Karpas-422 (cell line): ENCODE results near the gene SMPD3. TPM values are rescaled to one million over a fixed set of nuclear protein-coding genes. Genes with fewer than 3 reads are reported as not detected.
A peak's percentile ranks its signal among the peaks of the same experiment; 100 is the strongest.

Experiments
- DNase-seq: peaks from one replicate; pipeline ENCODE4 v3.0.0-alpha.2; 2015
- H2AFZ ChIP-seq: fragments of 200-600 bp; sonication (generic); 2 replicates; pipeline ENCODE4 v1.6.1; 2014; ENCODE audit warnings: antibody characterized with exemption, low read length, mixed read lengths
- H3K27ac ChIP-seq: fragments of 200-600 bp; sonication (generic); 2 replicates; pipeline ENCODE4 v1.5.1; 2014; ENCODE audit warnings: mild to moderate bottlenecking, low read length, moderate library complexity
- H3K27me3 ChIP-seq: fragments of 200-600 bp; sonication (generic); 2 replicates; pipeline ENCODE4 v1.6.1; 2014; ENCODE audit warnings: low read length, mixed read lengths
- H3K36me3 ChIP-seq: fragments of 200-600 bp; sonication (generic); 2 replicates; pipeline ENCODE4 v1.6.1; 2014; ENCODE audit warnings: low read length, mixed read lengths; ENCODE audit not compliant: insufficient read depth
- H3K4me1 ChIP-seq: fragments of 200-600 bp; sonication (generic); 2 replicates; pipeline ENCODE4 v1.6.1; 2014; ENCODE audit warnings: mild to moderate bottlenecking, low read length, mixed read lengths
- H3K4me2 ChIP-seq: fragments of 200-600 bp; sonication (generic); 2 replicates; pipeline ENCODE4 v1.6.1; 2014; ENCODE audit warnings: low read length, low read depth, mild to moderate bottlenecking; ENCODE audit not compliant: poor library complexity, severe bottlenecking
- H3K4me3 ChIP-seq: fragments of 200-600 bp; sonication (generic); 2 replicates; pipeline ENCODE4 v1.5.1; 2014; ENCODE audit warnings: mild to moderate bottlenecking, antibody characterized with exemption, low read length, mixed read lengths
- H3K79me2 ChIP-seq: fragments of 200-600 bp; sonication (generic); 2 replicates; pipeline ENCODE4 v1.6.1; 2014; ENCODE audit warnings: mild to moderate bottlenecking, low read length, mixed read lengths
- H3K9ac ChIP-seq: fragments of 200-600 bp; sonication (generic); 2 replicates; pipeline ENCODE4 v1.6.0; 2014; ENCODE audit warnings: low read length
- H3K9me2 ChIP-seq: fragments of 200-600 bp; sonication (generic), shearing (Covaris generic); replicated peaks from 2 replicates; pipeline ENCODE4 v1.6.0; 2014; ENCODE audit warnings: mild to moderate bottlenecking, low read length, moderate library complexity; ENCODE audit not compliant: insufficient read depth
- H3K9me3 ChIP-seq: fragments of 300-700, 200-600 bp; sonication (generic); 2 replicates; pipeline ENCODE4 v1.6.1; 2014; ENCODE audit warnings: low read length, mixed read lengths
- H4K20me1 ChIP-seq: fragments of 200-600 bp; sonication (generic); 2 replicates; pipeline ENCODE4 v1.6.1; 2014; ENCODE audit warnings: mild to moderate bottlenecking, antibody characterized with exemption, low read length, low read depth; ENCODE audit not compliant: insufficient read depth
- total RNA-seq: library from RNA; depleted of rRNA; stranded (reverse); fragments of >200 nt; shearing (Covaris generic); gene quantifications from 2 replicates; pipeline ENCODE4 v1.2.3, GENCODE V29; 2014; ENCODE audit warnings: low replicate concordance

SMPD3 gene
- total RNA-seq, 1 experiment from 2014 or later, result 5.0 TPM

GRCh38 chr16:68369697-68370580 is 78.4 kb downstream of the SMPD3 start:
- Histone ChIP-seq H2AFZ (no peak overlapping the region), H3K27me3 (no peaks in the 10 kb centered on the region), H3K4me1 (peaks cover 39% of the 10 kb centered on the region), H3K4me2 (no peak overlapping the region), H3K36me3 (no peaks in the 10 kb centered on the region), H4K20me1 (no peaks in the 10 kb centered on the region; the same call in 1 of the 2 replicates), H3K27ac (no peak overlapping the region), H3K9me3 (no peaks in the 10 kb centered on the region), H3K79me2 (no peaks in the 10 kb centered on the region), H3K9me2 (no peaks in the 10 kb centered on the region), H3K4me3 (no peak overlapping the region), H3K9ac (no peak overlapping the region)
- no peak for DNase-seq

DNA sequence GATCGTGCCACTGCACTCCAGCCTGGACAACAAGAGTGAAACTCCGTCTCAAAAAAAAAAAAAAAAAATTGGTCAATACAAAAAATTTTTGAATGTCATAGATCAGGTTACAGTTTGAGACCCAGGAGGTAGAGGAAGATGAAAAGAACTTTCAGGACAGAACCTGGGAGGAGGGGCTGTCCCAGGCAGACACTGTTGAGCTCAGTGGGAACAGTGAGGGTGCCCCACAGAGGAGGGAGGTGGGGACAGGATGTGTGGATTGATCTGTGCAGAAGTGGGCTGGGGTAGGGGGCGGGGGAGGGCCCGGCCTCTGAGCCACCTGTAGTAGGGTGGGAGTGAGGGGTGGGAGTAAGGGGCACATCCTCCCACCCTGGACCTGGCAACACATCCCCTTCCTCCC is 79.1 kb downstream of the SMPD3 start:
- H3K79me2 ChIP-seq, result no peaks in the 10 kb centered on the region
- peak overlapping the region; percentile 30; the same call in 1 of the 2 replicates for H3K9ac ChIP-seq
- peak overlapping the region; percentile 39 for H3K4me2 ChIP-seq
- peaks cover 40% of the 10 kb centered on the region for H3K4me1 ChIP-seq
- H3K9me2 ChIP-seq, result no peaks in the 10 kb centered on the region
- no peaks in the 10 kb centered on the region for H3K36me3 ChIP-seq
- no peaks in the 10 kb centered on the region; the same call in 1 of the 2 replicates for H4K20me1 ChIP-seq
- no peak overlapping the region for H2AFZ ChIP-seq
- H3K9me3 ChIP-seq, result no peaks in the 10 kb centered on the region
- H3K27me3 ChIP-seq, result no peaks in the 10 kb centered on the region
- no peak overlapping the region for H3K27ac ChIP-seq
- no peak overlapping the region for H3K4me3 ChIP-seq
- no peak for DNase-seq

DNA sequence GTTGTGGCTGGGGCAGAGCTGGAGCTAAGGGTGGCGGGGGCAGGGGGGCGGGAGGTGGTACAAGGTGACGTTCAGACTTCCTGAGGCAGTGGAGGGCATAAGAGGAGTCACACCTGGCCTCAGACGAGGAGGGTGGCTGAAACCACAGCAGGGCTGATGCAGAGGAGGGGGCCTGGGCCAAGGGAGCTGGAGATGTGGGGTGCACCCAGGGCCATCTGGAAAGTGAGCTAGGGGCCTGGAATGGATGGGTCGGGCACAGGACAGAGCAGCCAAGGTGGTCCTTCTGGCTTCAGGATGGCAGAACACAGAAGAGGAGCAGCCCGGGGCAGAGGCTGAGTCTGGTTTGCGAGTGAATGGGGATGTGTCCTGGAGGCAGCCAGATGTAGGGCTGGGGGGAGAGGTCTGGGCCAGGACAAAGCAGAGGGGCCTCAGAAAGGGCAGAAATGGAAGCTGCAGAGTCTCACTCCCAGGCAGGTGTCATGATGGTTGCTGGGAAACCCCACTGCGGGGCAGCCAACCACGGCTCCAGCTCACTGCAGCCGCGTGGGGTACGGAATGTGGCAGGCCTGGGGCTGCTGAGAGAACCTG is 79.9 kb downstream of the SMPD3 start:
- Histone ChIP-seq H3K27ac (no peak overlapping the region), H3K9me2 (no peaks in the 10 kb centered on the region), H3K4me3 (no peak overlapping the region), H3K4me1 (peaks cover 39% of the 10 kb centered on the region), H3K79me2 (no peaks in the 10 kb centered on the region), H3K27me3 (no peaks in the 10 kb centered on the region), H3K9ac (0 out of 2 replicates have a peak overlapping the region, but pooled peaks have one; percentile 22), H3K36me3 (no peaks in the 10 kb centered on the region), H2AFZ (no peak overlapping the region), H4K20me1 (no peaks in the 10 kb centered on the region; the same call in 1 of the 2 replicates), H3K4me2 (peak overlapping the region; percentile 39), H3K9me3 (no peaks in the 10 kb centered on the region)
- DNase-seq, result no peak

DNA sequence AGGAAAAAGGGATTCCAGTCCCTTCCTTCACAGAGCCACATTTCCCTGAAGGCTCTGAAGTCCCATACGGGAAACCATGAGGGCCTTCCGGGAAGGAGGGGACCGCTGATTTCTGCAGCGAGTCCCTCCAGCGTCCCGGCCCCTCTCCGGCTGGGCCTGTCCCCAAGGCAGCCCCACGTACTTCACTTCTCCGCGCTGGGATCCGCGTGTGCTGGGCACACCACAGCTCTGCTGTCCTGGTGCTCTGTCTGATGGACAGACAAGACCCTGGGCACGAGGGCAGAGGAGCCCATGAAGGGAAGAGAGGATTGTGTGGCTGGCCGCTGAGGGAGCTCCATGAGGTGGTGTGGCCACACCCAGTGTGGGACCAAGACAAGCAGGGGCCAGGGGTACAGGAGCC is 80.4 kb downstream of the SMPD3 start:
- no peak for DNase-seq
- Histone ChIP-seq H3K4me1 (peaks cover 35% of the 10 kb centered on the region), H3K4me3 (no peak overlapping the region), H3K9me2 (no peaks in the 10 kb centered on the region), H3K27ac (no peak overlapping the region), H3K27me3 (no peaks in the 10 kb centered on the region), H3K4me2 (no peak overlapping the region), H3K9me3 (no peaks in the 10 kb centered on the region), H3K79me2 (no peaks in the 10 kb centered on the region), H4K20me1 (no peaks in the 10 kb centered on the region; the same call in 1 of the 2 replicates), H2AFZ (no peak overlapping the region), H3K9ac (no peak overlapping the region), H3K36me3 (no peaks in the 10 kb centered on the region)

- no peak for DNase-seq
- H3K79me2 ChIP-seq, result no peaks in the 10 kb centered on the region
- no peak overlapping the region for H3K4me3 ChIP-seq
- H4K20me1 ChIP-seq, result no peaks in the 10 kb centered on the region; the same call in 1 of the 2 replicates
- no peak overlapping the region for H2AFZ ChIP-seq
- H3K4me2 ChIP-seq, result no peak overlapping the region
- no peaks in the 10 kb centered on the region for H3K36me3 ChIP-seq
- H3K9me3 ChIP-seq, result no peaks in the 10 kb centered on the region
- H3K4me1 ChIP-seq, result peaks cover 40% of the 10 kb centered on the region
- H3K27me3 ChIP-seq, result no peaks in the 10 kb centered on the region
- H3K9me2 ChIP-seq, result no peaks in the 10 kb centered on the region
- no peak overlapping the region for H3K9ac ChIP-seq
- H3K27ac ChIP-seq, result no peak overlapping the region
Measured at GRCh38 chr16:68367440-68367839, 80.9 kb downstream of the SMPD3 start.

- DNase-seq, result peak; percentile 77
- Histone ChIP-seq H3K27ac (no peak overlapping the region), H2AFZ (no peak overlapping the region), H3K9ac (no peak overlapping the region), H3K36me3 (no peaks in the 10 kb centered on the region), H3K79me2 (no peaks in the 10 kb centered on the region), H3K27me3 (no peaks in the 10 kb centered on the region), H3K9me3 (no peaks in the 10 kb centered on the region), H4K20me1 (no peaks in the 10 kb centered on the region; the same call in 1 of the 2 replicates), H3K4me1 (peaks cover 44% of the 10 kb centered on the region), H3K9me2 (no peaks in the 10 kb centered on the region), H3K4me3 (no peak overlapping the region), H3K4me2 (no peak overlapping the region)
Measured at GRCh38 chr16:68367030-68367429, 81.3 kb downstream of the SMPD3 start.

DNA sequence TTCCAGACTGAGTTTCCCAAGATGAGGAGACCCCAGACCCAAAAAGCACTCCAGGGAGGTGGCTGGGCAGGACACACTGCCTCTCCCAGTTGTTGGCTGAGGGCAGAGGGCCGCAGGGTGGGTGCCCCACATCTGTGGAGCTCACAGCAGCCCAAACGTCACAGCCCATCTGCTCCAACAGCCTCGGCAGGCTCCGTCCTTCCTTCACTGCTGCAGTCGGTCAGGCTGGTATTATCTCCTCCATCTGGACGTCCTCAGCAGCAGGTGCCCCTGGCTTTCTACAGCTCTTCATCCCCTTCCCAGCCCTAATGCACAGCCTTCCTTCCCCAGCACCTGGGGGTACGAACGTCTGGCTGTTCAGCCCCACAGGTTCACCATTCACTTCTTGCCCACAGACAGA is 82.2 kb downstream of the SMPD3 start:
- H3K9me3 ChIP-seq, result no peaks in the 10 kb centered on the region
- no peaks in the 10 kb centered on the region for H3K27me3 ChIP-seq
- no peak for DNase-seq
- no peak overlapping the region for H3K4me3 ChIP-seq
- no peak overlapping the region for H3K9ac ChIP-seq
- no peak overlapping the region for H3K4me2 ChIP-seq
- H3K9me2 ChIP-seq, result no peaks in the 10 kb centered on the region
- H2AFZ ChIP-seq, result no peak overlapping the region
- H3K27ac ChIP-seq, result no peak overlapping the region
- H3K36me3 ChIP-seq, result no peaks in the 10 kb centered on the region
- peaks cover 45% of the 10 kb centered on the region for H3K4me1 ChIP-seq
- H3K79me2 ChIP-seq, result no peaks in the 10 kb centered on the region
- H4K20me1 ChIP-seq, result no peaks in the 10 kb centered on the region; the same call in 1 of the 2 replicates

DNA sequence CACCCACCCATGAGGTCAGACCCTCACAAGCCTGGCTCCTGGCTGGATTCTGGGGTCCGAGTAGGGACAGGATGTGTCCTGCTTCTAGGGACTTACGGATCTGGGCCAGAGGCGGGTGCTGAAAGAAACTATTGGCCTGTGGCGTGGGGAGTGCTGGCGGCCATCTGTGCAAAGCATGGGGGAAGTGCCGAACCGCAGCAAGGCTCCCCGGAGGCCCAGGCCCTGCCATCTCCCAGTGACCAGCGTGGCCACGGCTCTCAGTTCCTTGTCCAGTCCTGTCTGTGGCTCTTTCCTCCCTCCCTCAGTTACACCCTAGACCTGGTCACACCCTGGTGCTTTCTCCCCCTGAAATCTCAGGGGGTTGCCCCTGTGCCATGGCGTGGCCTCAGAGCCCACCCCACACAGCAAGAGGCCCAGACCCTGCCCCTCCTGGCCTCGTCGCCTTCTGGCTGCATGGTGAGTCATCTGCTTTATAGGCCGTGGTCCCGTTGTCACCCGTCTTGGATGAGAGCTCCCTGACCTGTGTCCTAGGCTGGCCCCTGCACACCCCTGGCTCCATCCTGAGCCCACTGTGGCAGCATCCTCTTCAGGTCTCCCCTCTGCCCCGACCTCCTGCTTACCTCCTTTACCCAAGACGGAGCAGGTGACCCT is 83.0 kb downstream of the SMPD3 start:
- Histone ChIP-seq H3K4me3 (no peak overlapping the region), H3K9ac (no peak overlapping the region), H3K9me2 (no peaks in the 10 kb centered on the region), H3K4me1 (peaks cover 45% of the 10 kb centered on the region), H3K27me3 (no peaks in the 10 kb centered on the region), H4K20me1 (no peaks in the 10 kb centered on the region; the same call in 1 of the 2 replicates), H3K36me3 (no peaks in the 10 kb centered on the region), H3K4me2 (no peak overlapping the region), H3K27ac (no peak overlapping the region), H2AFZ (no peak overlapping the region), H3K9me3 (no peaks in the 10 kb centered on the region), H3K79me2 (no peaks in the 10 kb centered on the region)
- DNase-seq, result no peak
